Tibial artery (tissue), 4 donors: ENCODE measurements around the gene OGFR.

ENCODE experiments used
- DNase-seq, 2 donors: peaks; one replicate each; pipeline ENCODE4 v3.0.0-alpha.2; 2019
- H3K27ac ChIP-seq, 2 donors: fragments of 200-600 bp; sonication (generic) in 1 of 2; 1 replicate in 1 of 2; 2 replicates in 1 of 2; pipeline ENCODE4 v1.5.1; 2018 to 2019; ENCODE audit warnings: mild to moderate bottlenecking in 1 of 2
- H3K27me3 ChIP-seq, 2 donors: fragments of 200-600 bp; sonication (generic) in 1 of 2; one replicate each; pipeline versions ENCODE4 v1.5.1 to v1.6.0; 2016 to 2019
- H3K36me3 ChIP-seq, 3 donors: fragments of 200-600 bp; sonication (generic) in 2 of 3; one replicate each; pipeline ENCODE4 v1.5.1; 2016 to 2019; ENCODE audit warnings: mild to moderate bottlenecking in 2 of 3
- H3K4me1 ChIP-seq, 4 donors: fragments of 200-600 bp; sonication (generic) in 2 of 4; 1 replicate in 3 of 4; 2 replicates in 1 of 4; pipeline ENCODE4 v1.5.1; 2016 to 2019
- H3K4me3 ChIP-seq, 2 donors: fragments of 200-600 bp; sonication (generic) in 1 of 2; 1 replicate in 1 of 2; 2 replicates in 1 of 2; pipeline ENCODE4 v1.5.1; 2018 to 2019; ENCODE audit warnings: mild to moderate bottlenecking in 2 of 2
- H3K9me3 ChIP-seq, 3 donors: fragments of 200-600 bp; sonication (generic) in 1 of 3; one replicate each; pipeline ENCODE4 v1.5.1; 2016 to 2019
- CTCF ChIP-seq, 2 experiments: fragments of 200-600 bp in 1 of 2; fragments of 450-650 bp in 1 of 2; IDR thresholded peaks; one replicate each; pipeline ENCODE4 v1.5.1; 2017 to 2019; ENCODE audit warnings: antibody characterized with exemption in 2 of 2, mild to moderate bottlenecking in 1 of 2, moderate library complexity in 1 of 2
- intact Hi-C: fragments of 100-400 bp; cut with DNase I; formaldehyde crosslinking; loops from one replicate; pipeline ENCODE4 v1.15.0; 2023; ENCODE audit warnings: low total_unique reads

Gene OGFR

GRCh38 chr20:62836967-62837490 lies 32.4 kb downstream of the OGFR start:
- intact Hi-C loops: no loop called here
- peaks cover 0 to 6% (median 0%) of the 10 kb centered on the region in 4 donors for H3K4me1 ChIP-seq
- DNase-seq: no peak
- H3K36me3 ChIP-seq: no peaks in the 10 kb centered on the region
- TF ChIP-seq CTCF (IDR thresholded peaks at IDR 0.05): no peak
- H3K9me3 ChIP-seq: no peaks in the 10 kb centered on the region
- no peak overlapping the region for H3K27ac ChIP-seq
- H3K4me3 ChIP-seq: no peak overlapping the region
- H3K27me3 ChIP-seq: peaks cover 0 to 39% of the 10 kb centered on the region in 2 donors

GRCh38 chr20:62837790-62838127 lies 33.1 kb downstream of the OGFR start:
- Histone ChIP-seq H3K9me3 (no peaks in the 10 kb centered on the region), H3K4me1 (peaks cover 0 to 3% (median 0%) of the 10 kb centered on the region in 4 donors), H3K4me3 (no peak overlapping the region), H3K27me3 (peaks cover 0 to 39% of the 10 kb centered on the region in 2 donors), H3K36me3 (no peaks in the 10 kb centered on the region), H3K27ac (no peak overlapping the region)
- TF ChIP-seq CTCF (IDR thresholded peaks at IDR 0.05): no peak
- DNase-seq: no peak
- intact Hi-C loops: no loop called here

GRCh38 chr20:62838128-62838891 lies 33.7 kb downstream of the OGFR start:
- no peak for TF ChIP-seq CTCF (IDR thresholded peaks at IDR 0.05)
- DNase-seq: no peak
- Histone ChIP-seq H3K27me3 (peaks cover 0 to 39% of the 10 kb centered on the region in 2 donors), H3K9me3 (no peaks in the 10 kb centered on the region), H3K36me3 (no peaks in the 10 kb centered on the region), H3K4me1 (peaks cover 0 to 3% (median 0%) of the 10 kb centered on the region in 4 donors), H3K27ac (no peak overlapping the region), H3K4me3 (no peak overlapping the region)
- intact Hi-C loops: no loop called here

- TF ChIP-seq CTCF (IDR thresholded peaks at IDR 0.05): no peak
- Histone ChIP-seq H3K36me3 (no peaks in the 10 kb centered on the region), H3K9me3 (no peaks in the 10 kb centered on the region), H3K27me3 (peaks cover 0 to 39% of the 10 kb centered on the region in 2 donors), H3K4me1 (peaks cover 0 to 3% (median 0%) of the 10 kb centered on the region in 4 donors), H3K27ac (no peak overlapping the region), H3K4me3 (no peak overlapping the region)
- intact Hi-C loops: no loop called here
- DNase-seq: no peak
Measured at GRCh38 chr20:62839261-62839660, 34.6 kb downstream of the OGFR start.

GRCh38 chr20:62839816-62840215 lies 35.2 kb downstream of the OGFR start:
- no peak for DNase-seq
- intact Hi-C loops: no loop called here
- Histone ChIP-seq H3K9me3 (no peaks in the 10 kb centered on the region), H3K4me3 (no peak overlapping the region), H3K36me3 (no peaks in the 10 kb centered on the region), H3K27ac (no peak overlapping the region), H3K4me1 (peaks cover 0 to 3% (median 0%) of the 10 kb centered on the region in 4 donors), H3K27me3 (peaks cover 0 to 36% of the 10 kb centered on the region in 2 donors)
- no peak for TF ChIP-seq CTCF (IDR thresholded peaks at IDR 0.05)
